HCT116 (cell line): ENCODE results near the gene CTNND2. TPM values are rescaled to one million over a fixed set of nuclear protein-coding genes. Genes with fewer than 3 reads are reported as not detected.

Experiments used
- ATAC-seq: fragments of 200-7000 bp; cut with Tn5 transposase; 2 replicates; pipeline ENCODE4 v1.9.1; 2020; ENCODE audit warnings: mild to moderate bottlenecking, moderate library complexity
- BruUV-seq: library from RNA; stranded (reverse); fragments of 400-500 nt; replicated peaks from 2 replicates; lab custom pipeline; 2021; lab: Mats Ljungman, UMichigan
- CTCF ChIA-PET: fragments of 300-600 bp; sonication (Branson Sonifier 250); formaldehyde crosslinking; loops from one replicate; lab custom pipeline; 2021; ENCODE audit warnings: antibody characterized with exemption; lab: Charles Lee
- POLR2A ChIA-PET: fragments of 300-600, 350-600 bp; sonication (Branson Sonifier 250); formaldehyde crosslinking; loops from one replicate; lab custom pipeline; 2021; ENCODE audit warnings: antibody characterized with exemption; lab: Charles Lee
- RAD21 ChIA-PET, 2 experiments: fragments of 300-600 bp; sonication (Branson Sonifier 250); formaldehyde crosslinking; loops; one replicate each; lab custom pipeline; 2023; ENCODE audit warnings: low total read pairs in 2 of 2; ENCODE audit not compliant: uncharacterized antibody in 2 of 2, unreplicated experiment in 2 of 2, low non-redundant PET in 1 of 2; lab: Charles Lee
- DNase-seq: peaks from one replicate; pipeline ENCODE4 v3.0.0-alpha.2; 2010; ENCODE audit warnings: low read depth, low spot score
- H2AFZ ChIP-seq: fragments of 200-600 bp; shearing (Covaris generic), sonication (generic); 2 replicates; pipeline ENCODE4 v1.6.1; 2017; ENCODE audit warnings: low read depth, mixed run types, mixed read lengths, antibody characterized with exemption, low read length; ENCODE audit not compliant: poor library complexity, severe bottlenecking
- H3K27ac ChIP-seq: 2 replicates; pipeline ENCODE4 v1.5.1; 2012; ENCODE audit warnings: low read depth, low read length
- H3K27me3 ChIP-seq: fragments of 200-600 bp; sonication (generic); 2 replicates; pipeline ENCODE4 v1.6.1; 2016; ENCODE audit warnings: mixed run types, low read length, mixed read lengths; ENCODE audit not compliant: insufficient read depth
- H3K36me3 ChIP-seq, 2 experiments: fragments of 200-500 bp in 1 of 2; fragments of 200-600 bp in 1 of 2; sonication (Bioruptor generic) in 1 of 2; sonication (generic) in 1 of 2; 2 replicates each; pipeline versions ENCODE4 v1.5.1 to v1.6.1; 2014 to 2016; ENCODE audit warnings: low read length in 2 of 2, inconsistent platforms in 1 of 2, mixed read lengths in 1 of 2, mixed run types in 1 of 2; ENCODE audit not compliant: insufficient read depth in 2 of 2, control insufficient read depth in 1 of 2
- H3K4me1 ChIP-seq, 2 experiments: fragments of 200-600 bp in 1 of 2; sonication (generic) in 1 of 2; 2 replicates each; pipeline versions ENCODE4 v1.5.1 to v1.6.1; 2012 to 2017; ENCODE audit warnings: low read length in 2 of 2, inconsistent platforms in 1 of 2, mild to moderate bottlenecking in 1 of 2, mixed read lengths in 1 of 2, mixed run types in 1 of 2, moderate library complexity in 1 of 2; ENCODE audit not compliant: insufficient read depth in 2 of 2, control insufficient read depth in 1 of 2
- H3K4me2 ChIP-seq: fragments of 200-600 bp; sonication (generic); 2 replicates; pipeline ENCODE4 v1.6.1; 2017; ENCODE audit warnings: mixed run types, low read length, mixed read lengths
- H3K4me3 ChIP-seq, 2 experiments: fragments of 200-600 bp in 1 of 2; sonication (generic) in 1 of 2; replicated peaks in 1 of 2; 2 replicates each; pipeline ENCODE4 v1.5.1; 2011 to 2016; ENCODE audit warnings: low read length in 2 of 2, control low read depth in 1 of 2, low read depth in 1 of 2, mild to moderate bottlenecking in 1 of 2, mixed read lengths in 1 of 2, mixed run types in 1 of 2
- H3K79me2 ChIP-seq: fragments of 200-600 bp; sonication (generic); 2 replicates; pipeline ENCODE4 v1.6.1; 2017; ENCODE audit warnings: mild to moderate bottlenecking, mixed run types, low read length, moderate library complexity, mixed read lengths; ENCODE audit not compliant: insufficient read depth
- H3K9ac ChIP-seq: fragments of 200-600 bp; sonication (generic); 2 replicates; pipeline ENCODE4 v1.6.1; 2016; ENCODE audit warnings: low read length, mixed read lengths
- H3K9me2 ChIP-seq: fragments of 200-600 bp; sonication (generic), shearing (Covaris generic); 2 replicates; pipeline ENCODE4 v1.6.1; 2017; ENCODE audit warnings: mixed run types, mild to moderate bottlenecking, moderate library complexity; ENCODE audit not compliant: insufficient read depth
- H3K9me3 ChIP-seq, 2 experiments: fragments of 200-500 bp in 1 of 2; fragments of 200-600 bp in 1 of 2; sonication (Bioruptor generic) in 1 of 2; sonication (generic) in 1 of 2; 2 replicates each; pipeline ENCODE4 v1.6.1; 2014 to 2017; ENCODE audit warnings: low read length in 2 of 2, mixed read lengths in 2 of 2, inconsistent platforms in 1 of 2, low read depth in 1 of 2, mild to moderate bottlenecking in 1 of 2, mixed run types in 1 of 2, moderate library complexity in 1 of 2; ENCODE audit not compliant: control insufficient read depth in 1 of 2, insufficient read depth in 1 of 2
- H4K20me1 ChIP-seq: fragments of 200-600 bp; sonication (generic), shearing (Covaris generic); 2 replicates; pipeline ENCODE4 v1.6.1; 2017; ENCODE audit warnings: mixed run types, mild to moderate bottlenecking, moderate library complexity; ENCODE audit not compliant: insufficient read depth
- CEBPB ChIP-seq: IDR thresholded peaks from 2 replicates; pipeline ENCODE4 v1.6.1; 2012; ENCODE audit warnings: low read depth
- CTCF ChIP-seq, 3 experiments: fragments of 200-600 bp in 1 of 3; sonication (generic) in 1 of 3; IDR thresholded peaks in 2 of 3; conservative IDR thresholded peaks in 1 of 3; 2 replicates each; pipeline ENCODE4 v1.5.1; 2012 to 2017; ENCODE audit warnings: low read depth in 2 of 3, low read length in 2 of 3, antibody characterized with exemption in 1 of 3, borderline replicate concordance in 1 of 3, control low read depth in 1 of 3, mild to moderate bottlenecking in 1 of 3, mixed read lengths in 1 of 3, mixed run types in 1 of 3, moderate library complexity in 1 of 3; ENCODE audit not compliant: insufficient read depth in 1 of 3
- EGR1 ChIP-seq: IDR thresholded peaks from 2 replicates; pipeline ENCODE4 v1.6.1; 2012; ENCODE audit warnings: low read depth
- EZH2phosphoT487 ChIP-seq: fragments of 200-600 bp; IDR thresholded peaks from 2 replicates; pipeline ENCODE4 v1.6.1; 2018; ENCODE audit warnings: antibody characterized with exemption, borderline replicate concordance
- FOSL1 ChIP-seq: IDR thresholded peaks from 2 replicates; pipeline ENCODE4 v1.6.1; 2012; ENCODE audit warnings: low read depth
- JUND ChIP-seq: IDR thresholded peaks from 2 replicates; pipeline ENCODE4 v1.6.1; 2012
- MAX ChIP-seq: IDR thresholded peaks from 2 replicates; pipeline ENCODE4 v1.6.1; 2012
- POLR2A ChIP-seq: IDR thresholded peaks from 2 replicates; pipeline ENCODE4 v1.7.0; 2011; ENCODE audit warnings: borderline replicate concordance; ENCODE audit not compliant: insufficient read depth, insufficient read length; ENCODE audit errors: extremely low read depth
- POLR2AphosphoS5 ChIP-seq: IDR thresholded peaks from 2 replicates; pipeline ENCODE4 v1.6.1; 2011; ENCODE audit warnings: mild to moderate bottlenecking, low read depth, low read length, moderate library complexity
- SP1 ChIP-seq: IDR thresholded peaks from 2 replicates; pipeline ENCODE4 v1.6.1; 2012; ENCODE audit warnings: low read depth
- SRF ChIP-seq: IDR thresholded peaks from 2 replicates; pipeline ENCODE4 v1.6.1; 2012; ENCODE audit warnings: low read depth
- ZBTB33 ChIP-seq: IDR thresholded peaks from 2 replicates; pipeline ENCODE4 v1.6.1; 2011; ENCODE audit warnings: mild to moderate bottlenecking, low read length, moderate library complexity; ENCODE audit not compliant: insufficient replicate concordance; ENCODE audit errors: extremely low read depth
- ZNF274 ChIP-seq: fragments of 200-500 bp; sonication (Bioruptor generic); IDR thresholded peaks from 2 replicates; pipeline ENCODE4 v1.6.1; 2014; ENCODE audit warnings: mild to moderate bottlenecking, low read depth, low read length, inconsistent platforms
- intact Hi-C: fragments of 100-400 bp; cut with micrococcal nuclease; formaldehyde crosslinking; loops from 2 replicates; pipeline ENCODE4 v1.10.0; 2022
- total RNA-seq: library from RNA; stranded (reverse); gene quantifications from one replicate; pipeline ENCODE4 v1.2.1, GENCODE V29; 2021; ENCODE audit not compliant: unreplicated experiment

The CTNND2 gene
- total RNA-seq, 1 experiment from 2014 or later = not detected

GRCh38 chr5:11426442-11426841, 477.8 kb downstream of the CTNND2 start:
- RAD21 ChIA-PET = no interaction called here
- no peak overlapping the region for H2AFZ ChIP-seq
- peaks cover 2 to 14% of the 10 kb centered on the region in 2 experiments; a peak in 3 of 4 replicates for H3K9me3 ChIP-seq
- DNase-seq (no peak), ATAC-seq (no peak)
- no peaks in the 10 kb centered on the region for H4K20me1 ChIP-seq
- TF ChIP-seq SRF (no peak), JUND (no peak), CTCF (IDR thresholded peaks at IDR 0.05 in 2 of 3, conservative IDR thresholded peaks at IDR 0.05 in 1 of 3; ENCODE audit: borderline replicate concordance in 1 of 3, insufficient read depth in 1 of 3, low read depth in 2 of 3, low read length in 2 of 3) (no peak), CEBPB (no peak), SP1 (no peak), MAX (no peak), ZBTB33 (no peak), EGR1 (no peak), POLR2AphosphoS5 (no peak), POLR2A (no peak), ZNF274 (no peak), EZH2phosphoT487 (no peak), FOSL1 (no peak)
- no peaks in the 10 kb centered on the region for H3K4me1 ChIP-seq
- POLR2A ChIA-PET = no interaction called here
- BruUV-seq = no TSS peak
- CTCF ChIA-PET = no interaction called here
- H3K9ac ChIP-seq = no peak overlapping the region
- no peaks in the 10 kb centered on the region for H3K27me3 ChIP-seq
- no peak overlapping the region for H3K4me3 ChIP-seq
- H3K79me2 ChIP-seq = no peaks in the 10 kb centered on the region
- no peak overlapping the region for H3K4me2 ChIP-seq
- H3K27ac ChIP-seq = no peak overlapping the region
- H3K9me2 ChIP-seq = no peaks in the 10 kb centered on the region
- no peaks in the 10 kb centered on the region for H3K36me3 ChIP-seq
- intact Hi-C loops = no loop called here
